Measurements from ENCODE around the gene RPL10. TPM values are rescaled to one million over a fixed set of nuclear protein-coding genes. Genes with fewer than 3 reads are reported as not detected.
"Not testable (repeated sequence)": the region's sequence is repeated elsewhere in the genome, so short reads cannot be mapped to it uniquely, and the experiment has no call there.

Gene RPL10
- total RNA-seq, 6 experiments from 2014 or later: 899 to 1,899 (median 1,157) TPM

DNA sequence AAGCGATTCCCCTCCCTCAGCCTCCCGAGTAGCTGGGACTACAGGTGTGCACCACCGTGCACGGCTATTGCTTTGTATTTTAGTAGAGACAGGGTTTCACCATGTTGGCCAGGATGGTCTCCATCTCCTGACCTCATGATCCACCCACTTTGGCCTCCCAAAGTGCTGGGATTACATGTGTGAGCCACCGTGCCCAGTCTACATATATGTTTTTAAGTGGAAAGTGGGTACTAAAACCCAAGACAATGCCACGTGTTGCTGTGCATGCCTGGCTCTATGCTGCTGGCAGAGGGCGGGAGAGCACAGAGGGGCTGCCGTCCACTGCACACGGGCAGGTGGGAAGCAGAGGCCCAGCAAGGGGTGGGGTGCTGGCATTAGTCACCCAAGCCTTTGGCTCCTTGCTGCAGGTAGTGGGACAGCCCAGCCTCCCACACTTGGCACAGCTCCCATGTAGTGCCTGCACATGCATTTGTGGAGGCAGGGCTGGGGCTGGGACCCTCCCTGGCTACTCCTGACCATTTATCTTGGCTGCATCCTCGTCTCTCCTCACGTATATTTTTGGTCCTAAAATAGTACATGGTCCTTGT is 15.6 kb upstream of the RPL10 start:
- Histone ChIP-seq H3K36me3 (no peaks in the 10 kb centered on the region), H3K4me3 (no peak overlapping the region), H3K4me1 (peaks cover 0 to 3% (median 0%) of the 10 kb centered on the region in 4 donors), H3K9me3 (no peaks in the 10 kb centered on the region), H3K27ac (no peak overlapping the region), H3K27me3 (no peaks in the 10 kb centered on the region)
- TF ChIP-seq, protein P1, sequence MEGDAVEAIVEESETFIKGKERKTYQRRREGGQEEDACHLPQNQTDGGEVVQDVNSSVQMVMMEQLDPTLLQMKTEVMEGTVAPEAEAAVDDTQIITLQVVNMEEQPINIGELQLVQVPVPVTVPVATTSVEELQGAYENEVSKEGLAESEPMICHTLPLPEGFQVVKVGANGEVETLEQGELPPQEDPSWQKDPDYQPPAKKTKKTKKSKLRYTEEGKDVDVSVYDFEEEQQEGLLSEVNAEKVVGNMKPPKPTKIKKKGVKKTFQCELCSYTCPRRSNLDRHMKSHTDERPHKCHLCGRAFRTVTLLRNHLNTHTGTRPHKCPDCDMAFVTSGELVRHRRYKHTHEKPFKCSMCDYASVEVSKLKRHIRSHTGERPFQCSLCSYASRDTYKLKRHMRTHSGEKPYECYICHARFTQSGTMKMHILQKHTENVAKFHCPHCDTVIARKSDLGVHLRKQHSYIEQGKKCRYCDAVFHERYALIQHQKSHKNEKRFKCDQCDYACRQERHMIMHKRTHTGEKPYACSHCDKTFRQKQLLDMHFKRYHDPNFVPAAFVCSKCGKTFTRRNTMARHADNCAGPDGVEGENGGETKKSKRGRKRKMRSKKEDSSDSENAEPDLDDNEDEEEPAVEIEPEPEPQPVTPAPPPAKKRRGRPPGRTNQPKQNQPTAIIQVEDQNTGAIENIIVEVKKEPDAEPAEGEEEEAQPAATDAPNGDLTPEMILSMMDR (IDR thresholded peaks at IDR 0.05): no peak
- no peak for TF ChIP-seq POLR2A (IDR thresholded peaks at IDR 0.05)
- intact Hi-C loops (cut with DNase I): no loop called here
- WGBS (ENCODE audit: insufficient coverage, low coverage, low lambda C conversion rate, missing lambda C conversion rate): 64% methylated on average over 7 of the region's 11 CpGs
- DNase-seq (no peak), ATAC-seq (no peak)

GRCh38 chrX:154383359-154384283 is 14.6 kb upstream of the RPL10 start:
- no peak for ATAC-seq
- intact Hi-C loops (cut with DNase I): no loop called here

DNA sequence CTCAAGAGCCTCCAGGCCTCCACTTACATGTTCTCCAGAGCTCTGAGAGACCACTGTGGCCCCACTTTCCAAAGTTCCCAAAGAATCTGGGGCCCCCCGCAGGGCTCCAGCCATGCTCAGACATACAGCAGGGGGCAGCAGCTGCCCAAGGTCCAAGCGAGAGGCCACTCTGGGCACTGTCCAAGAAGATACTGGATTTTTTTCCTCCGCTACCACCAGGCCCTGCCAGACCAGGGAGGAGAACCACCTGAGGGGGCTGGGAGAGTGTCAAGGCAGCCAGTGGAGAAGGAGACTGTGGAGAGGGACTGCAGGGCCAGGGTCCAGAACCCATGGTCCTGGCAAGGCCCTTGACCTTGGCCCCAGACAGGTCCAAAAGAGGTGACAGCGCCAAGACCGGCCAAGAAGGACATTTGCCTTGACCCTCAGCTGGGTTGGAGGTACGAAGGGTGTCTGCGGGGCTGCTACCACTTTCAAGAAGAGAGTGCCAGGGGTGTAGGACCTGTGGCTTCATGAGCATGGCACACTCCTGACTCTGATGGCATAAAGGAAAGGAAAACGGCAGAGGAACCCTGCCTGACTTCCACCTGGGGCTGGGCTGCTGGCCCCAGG is 13.8 kb upstream of the RPL10 start:
- TF ChIP-seq, protein P1 (IDR thresholded peaks at IDR 0.05): peak; percentile 14 to 44 (median 34)
- no peak for TF ChIP-seq POLR2A (IDR thresholded peaks at IDR 0.05)
- Histone ChIP-seq H3K4me3 (no peak overlapping the region), H3K27me3 (no peaks in the 10 kb centered on the region), H3K27ac (no peak overlapping the region), H3K36me3 (no peaks in the 10 kb centered on the region), H3K4me1 (peaks cover 0 to 3% (median 0%) of the 10 kb centered on the region in 4 donors), H3K9me3 (no peaks in the 10 kb centered on the region)
- ATAC-seq (peak in 2 of 4 donors; percentile 7 to 22), DNase-seq (peak in 1 of 3 donors; percentile 33)
- 47% methylated on average over 2 of the region's 8 CpGs for WGBS (ENCODE audit: insufficient coverage, low coverage, low lambda C conversion rate, missing lambda C conversion rate)
- intact Hi-C loops (cut with DNase I): no loop called here

More at GRCh38 chrX:154383359-154384283, 14.6 kb upstream of the RPL10 start:
- Histone ChIP-seq H3K9me3 (no peaks in the 10 kb centered on the region), H3K27ac (no peak overlapping the region), H3K36me3 (no peaks in the 10 kb centered on the region), H3K4me1 (peaks cover 0 to 3% (median 0%) of the 10 kb centered on the region in 4 donors), H3K4me3 (no peak overlapping the region), H3K27me3 (no peaks in the 10 kb centered on the region)
- WGBS (ENCODE audit: insufficient coverage, low coverage, low lambda C conversion rate, missing lambda C conversion rate): 72% methylated on average over 9 of the region's 14 CpGs
- no peak for DNase-seq
- TF ChIP-seq POLR2A (IDR thresholded peaks at IDR 0.05): no peak
- TF ChIP-seq, protein P1 (IDR thresholded peaks at IDR 0.05): no peak

DNA sequence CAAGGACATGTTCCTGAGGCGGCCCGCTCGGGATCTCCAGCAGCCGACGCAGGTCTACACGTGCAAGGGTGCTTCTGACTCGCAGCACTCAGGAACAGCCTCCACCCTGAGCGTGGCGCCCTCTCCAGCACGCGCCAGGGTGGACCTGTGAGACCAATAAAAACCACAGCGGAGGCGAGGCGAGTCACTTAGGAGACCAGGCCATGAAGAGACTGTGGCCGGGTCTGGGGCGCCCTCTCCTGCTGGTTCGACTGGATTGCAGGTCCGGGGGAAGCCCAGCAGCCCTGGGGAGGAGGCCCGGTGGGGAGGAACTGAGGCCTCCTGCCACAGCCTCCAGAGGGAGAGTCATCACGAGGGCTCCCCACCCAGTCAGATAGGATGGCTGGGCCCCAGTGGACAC is 10.1 kb upstream of the RPL10 start:
- H3K27ac ChIP-seq; H3K4me3 ChIP-seq; H3K4me1 ChIP-seq; DNase-seq; H3K27me3 ChIP-seq; H3K9me3 ChIP-seq; H3K36me3 ChIP-seq; intact Hi-C loops (cut with DNase I): not testable (repeated sequence)
- peak; percentile 12 to 48 (median 34) for ATAC-seq
- no CpG with 5 or more reads among the region's 20 CpGs for WGBS (ENCODE audit: insufficient coverage, low coverage, low lambda C conversion rate, missing lambda C conversion rate)

- intact Hi-C loops (cut with DNase I): not testable (repeated sequence)
- peak in 3 of 4 donors; percentile 1 to 27 (median 3) for ATAC-seq
These were observed 9.5 kb upstream of the RPL10 start for GRCh38 chrX:154388649-154389048.

GRCh38 chrX:154389812-154390747 is 8.1 kb upstream of the RPL10 start:
- H3K27me3 ChIP-seq; H3K9me3 ChIP-seq; H3K36me3 ChIP-seq; H3K4me3 ChIP-seq; intact Hi-C loops (cut with DNase I); DNase-seq; H3K4me1 ChIP-seq: not testable (repeated sequence)
- WGBS (ENCODE audit: insufficient coverage, low coverage, low lambda C conversion rate, missing lambda C conversion rate): 41% methylated on average over 16 of the region's 121 CpGs
- peak overlapping the region in 1 of 3 donors; percentile 40 for H3K27ac ChIP-seq
- ATAC-seq: peak; percentile 83 to 91 (median 88)

More at GRCh38 chrX:154388649-154389048, 9.5 kb upstream of the RPL10 start:
- DNase-seq, H3K9me3 ChIP-seq, H3K27me3 ChIP-seq, H3K4me1 ChIP-seq, H3K4me3 ChIP-seq, H3K27ac ChIP-seq, H3K36me3 ChIP-seq: not testable (repeated sequence)
- WGBS (ENCODE audit: insufficient coverage, low coverage, low lambda C conversion rate, missing lambda C conversion rate): no CpG with 5 or more reads among the region's 16 CpGs

DNA sequence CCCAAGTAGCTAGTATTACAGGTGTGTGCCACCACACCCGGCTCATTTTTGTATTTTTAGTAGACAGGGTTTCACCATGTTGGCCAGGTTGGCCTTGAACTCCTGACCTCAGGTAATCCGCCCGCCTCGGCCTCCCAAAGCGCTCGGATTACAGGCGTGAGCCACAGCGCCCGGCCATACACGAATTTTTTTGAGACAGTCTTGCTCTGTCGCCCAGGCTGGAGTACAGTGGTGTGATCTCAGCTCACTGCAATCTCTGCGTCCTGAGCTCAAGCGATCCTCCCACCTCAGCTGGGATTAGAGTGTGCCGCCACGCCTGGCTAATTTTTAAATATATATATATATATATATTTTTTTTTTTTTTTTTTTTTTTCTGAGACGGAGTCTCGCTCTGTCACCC is 1.8 kb upstream of the RPL10 start:
- Histone ChIP-seq H3K36me3 (peaks cover 0 to 18% (median 4%) of the 10 kb centered on the region in 4 donors), H3K4me1 (peaks cover 0 to 14% (median 3%) of the 10 kb centered on the region in 4 donors), H3K4me3 (peak overlapping the region in 1 of 3 donors; percentile 71), H3K27ac (peak overlapping the region in 1 of 3 donors; percentile 95)
- ATAC-seq; DNase-seq; H3K9me3 ChIP-seq; intact Hi-C loops (cut with DNase I); H3K27me3 ChIP-seq: not testable (repeated sequence)
- 76% methylated on average over 10 of the region's 17 CpGs for WGBS (ENCODE audit: insufficient coverage, low coverage, low lambda C conversion rate, missing lambda C conversion rate)

Data from right lobe of liver (tissue), 6 donors.